Panc1 (cell line): ENCODE results near the gene ATP1A3. TPM values are rescaled to one million over a fixed set of nuclear protein-coding genes. Genes with fewer than 3 reads are reported as not detected.
A peak's percentile ranks its signal among the peaks of the same experiment; 100 is the strongest.

ENCODE experiments used
- ATAC-seq: fragments of 200-7000 bp; cut with Tn5 transposase; 2 replicates; pipeline ENCODE4 v1.9.1; 2020; ENCODE audit warnings: mild to moderate bottlenecking, moderate library complexity
- BruUV-seq: library from RNA; stranded (reverse); fragments of 400-500 nt; replicated peaks from 2 replicates; lab custom pipeline; 2021; lab: Mats Ljungman, UMichigan
- CTCF ChIA-PET: fragments of 300-600 bp; sonication (Branson Sonifier 250); formaldehyde crosslinking; loops from one replicate; lab custom pipeline; 2022; ENCODE audit warnings: antibody characterized with exemption; lab: Charles Lee
- POLR2A ChIA-PET: fragments of 300-600 bp; sonication (Branson Sonifier 250); formaldehyde crosslinking; loops from one replicate; lab custom pipeline; 2022; ENCODE audit warnings: antibody characterized with exemption; lab: Charles Lee
- DNase-seq: peaks from one replicate; pipeline ENCODE4 v3.0.0-alpha.2; 2010; ENCODE audit warnings: low read depth, low spot score
- H3K27ac ChIP-seq: 2 replicates; pipeline ENCODE4 v1.5.1; 2011; ENCODE audit warnings: mild to moderate bottlenecking, low read length, inconsistent platforms
- H3K27me3 ChIP-seq: fragments of 200-500 bp; sonication (Bioruptor generic); 2 replicates; pipeline ENCODE4 v1.6.0; 2014; ENCODE audit warnings: low read length, inconsistent platforms; ENCODE audit not compliant: control insufficient read depth, insufficient read depth
- H3K36me3 ChIP-seq: fragments of 200-500 bp; sonication (Bioruptor generic); 2 replicates; pipeline ENCODE4 v1.5.1; 2014; ENCODE audit warnings: inconsistent platforms, mild to moderate bottlenecking, low read length, moderate library complexity; ENCODE audit not compliant: control insufficient read depth, insufficient read depth
- H3K4me1 ChIP-seq: 2 replicates; pipeline ENCODE4 v1.5.1; 2011; ENCODE audit warnings: inconsistent platforms, mild to moderate bottlenecking, low read length, moderate library complexity; ENCODE audit not compliant: control insufficient read depth, insufficient read depth
- H3K4me3 ChIP-seq, 2 experiments: 2 replicates each; pipeline ENCODE4 v1.5.1; 2011 to 2012; ENCODE audit warnings: low read depth in 2 of 2, low read length in 2 of 2, mild to moderate bottlenecking in 2 of 2, inconsistent platforms in 1 of 2, moderate library complexity in 1 of 2
- H3K9me3 ChIP-seq: fragments of 200-500 bp; sonication (Bioruptor generic); 2 replicates; pipeline ENCODE4 v1.5.1; 2014; ENCODE audit warnings: low read depth, mild to moderate bottlenecking, inconsistent platforms, low read length, moderate library complexity; ENCODE audit not compliant: control insufficient read depth, insufficient read depth
- CTCF ChIP-seq: fragments of 450-650 bp; IDR thresholded peaks from 2 replicates; pipeline ENCODE4 v1.5.1; 2017; ENCODE audit warnings: mild to moderate bottlenecking
- POLR2AphosphoS5 ChIP-seq: IDR thresholded peaks from 2 replicates; pipeline ENCODE4 v1.6.1; 2012; ENCODE audit warnings: mild to moderate bottlenecking, low read depth, low read length, moderate library complexity
- REST ChIP-seq, 2 experiments: IDR thresholded peaks; 2 replicates each; pipeline ENCODE4 v1.6.1; 2011 to 2012; ENCODE audit warnings: low read depth in 2 of 2, control low read depth in 1 of 2, low read length in 1 of 2, mild to moderate bottlenecking in 1 of 2, moderate library complexity in 1 of 2; ENCODE audit not compliant: insufficient read depth in 1 of 2
- SIN3A ChIP-seq: IDR thresholded peaks from 2 replicates; pipeline ENCODE4 v1.6.1; 2012; ENCODE audit warnings: low read depth, mild to moderate bottlenecking, low read length, moderate library complexity, borderline replicate concordance; ENCODE audit not compliant: insufficient read depth
- TCF7L2 ChIP-seq: IDR thresholded peaks from 2 replicates; pipeline ENCODE4 v1.6.1; 2011; ENCODE audit warnings: mild to moderate bottlenecking, low read depth, low read length, inconsistent platforms
- in situ Hi-C: cut with HindIII; loops from 2 replicates; pipeline ENCODE4 v1.10.0; 2016; ENCODE audit warnings: low sequenced_read_pairs, low pct_unique_long_range_greater_than_20kb
- intact Hi-C: fragments of 100-400 bp; cut with micrococcal nuclease; formaldehyde crosslinking; loops from one replicate; pipeline ENCODE4 v1.10.0; 2022; ENCODE audit not compliant: unreplicated experiment
- total RNA-seq: library from RNA; stranded (reverse); gene quantifications from one replicate; pipeline ENCODE4 v1.2.1, GENCODE V29; 2021; ENCODE audit not compliant: unreplicated experiment

Gene ATP1A3
- total RNA-seq, 1 experiment from 2014 or later, result 4.9 TPM

- ATAC-seq, result peak; percentile 86
- Histone ChIP-seq H3K4me1 (peaks cover 7% of the 10 kb centered on the region), H3K4me3 (peak overlapping the region; percentile 66 to 73), H3K27ac (peak overlapping the region; percentile 65), H3K36me3 (no peaks in the 10 kb centered on the region), H3K27me3 (no peaks in the 10 kb centered on the region), H3K9me3 (no peaks in the 10 kb centered on the region)
- DNase-seq, result no peak
- CTCF ChIA-PET, result no interaction called here
- TF ChIP-seq REST (IDR thresholded peaks at IDR 0.05; ENCODE audit: insufficient read depth in 1 of 2, low read depth in 2 of 2, low read length in 1 of 2) (no peak), SIN3A (0 out of 2 replicates have a peak, but pooled peaks have one; percentile 26)
- POLR2A ChIA-PET, result no interaction called here
- intact Hi-C loops, result loop anchor here (5.0 kb wide), 1 partner anchor 81 kb away; the partner anchor contains the start of gene CD79A
- BruUV-seq, result TSS peak; percentile 83
- in situ Hi-C loops, result no loop called here
These were observed 35.5 kb downstream of the ATP1A3 start for GRCh38 chr19:41958367-41959055.

GRCh38 chr19:41957838-41958366 lies 36.1 kb downstream of the ATP1A3 start:
- H3K36me3 ChIP-seq, result no peaks in the 10 kb centered on the region
- in situ Hi-C loops (no loop called here), intact Hi-C loops (loop anchor here (5.0 kb wide), 1 partner anchor 81 kb away; the partner anchor contains the start of gene CD79A)
- peak overlapping the region; percentile 66 to 73 for H3K4me3 ChIP-seq
- ChIA-PET POLR2A (no interaction called here), CTCF (no interaction called here)
- ATAC-seq (peak; percentile 84), DNase-seq (peak; percentile 41)
- TF ChIP-seq TCF7L2, result no peak
- TF ChIP-seq POLR2AphosphoS5, result no peak
- TF ChIP-seq SIN3A, result 0 out of 2 replicates have a peak, but pooled peaks have one; percentile 3
- no peak for TF ChIP-seq REST (IDR thresholded peaks at IDR 0.05; ENCODE audit: insufficient read depth in 1 of 2, low read depth in 2 of 2, low read length in 1 of 2)
- TF ChIP-seq CTCF, result peak; percentile 89
- H3K4me1 ChIP-seq, result peaks cover 7% of the 10 kb centered on the region
- H3K27ac ChIP-seq, result peak overlapping the region; percentile 65
- no peaks in the 10 kb centered on the region for H3K27me3 ChIP-seq
- no peaks in the 10 kb centered on the region for H3K9me3 ChIP-seq
- no TSS peak for BruUV-seq
